Right lung (tissue), 10 donors: ENCODE measurements around the gene OR4A5. TPM values are rescaled to one million over a fixed set of nuclear protein-coding genes. Genes with fewer than 3 reads are reported as not detected.
"Not testable (repeated sequence)": the region's sequence is repeated elsewhere in the genome, so short reads cannot be mapped to it uniquely, and the experiment has no call there.

Source experiments
- DNase-seq, 2 donors: peaks; one replicate each; pipeline ENCODE4 v3.0.0-alpha.2; 2013
- long read RNA-seq, 8 donors: transcript quantifications; one replicate each; lab custom pipeline, GENCODE V29; 2026
- polyA plus RNA-seq, 5 donors: library from polyadenylated mRNA; unstranded; fragments of 120-200 nt; gene quantifications; one replicate each; pipeline versions ENCODE4 v1.2.1 to v1.2.3, GENCODE V29; 2013; ENCODE audit warnings: inconsistent platforms in 1 of 5, low replicate concordance in 1 of 5; ENCODE audit not compliant: insufficient read length in 5 of 5, insufficient read depth in 1 of 5

The OR4A5 gene, protein sequence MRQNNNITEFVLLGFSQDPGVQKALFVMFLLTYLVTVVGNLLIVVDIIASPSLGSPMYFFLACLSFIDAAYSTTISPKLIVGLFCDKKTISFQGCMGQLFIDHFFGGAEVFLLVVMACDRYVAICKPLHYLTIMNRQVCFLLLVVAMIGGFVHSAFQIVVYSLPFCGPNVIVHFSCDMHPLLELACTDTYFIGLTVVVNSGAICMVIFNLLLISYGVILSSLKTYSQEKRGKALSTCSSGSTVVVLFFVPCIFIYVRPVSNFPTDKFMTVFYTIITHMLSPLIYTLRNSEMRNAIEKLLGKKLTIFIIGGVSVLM
- not detected for polyA plus RNA-seq
- long read RNA-seq, donor 1 = 0 reads
- long read RNA-seq, donor 2 = 0 reads
- long read RNA-seq, donor 3 = 0 reads
- long read RNA-seq, donor 4 = 0 reads
- long read RNA-seq, donor 5 = 0 reads
- long read RNA-seq, donor 6 = 0 reads
- long read RNA-seq, donor 7 = 0 reads
- long read RNA-seq, donor 8 = 0 reads

DNA sequence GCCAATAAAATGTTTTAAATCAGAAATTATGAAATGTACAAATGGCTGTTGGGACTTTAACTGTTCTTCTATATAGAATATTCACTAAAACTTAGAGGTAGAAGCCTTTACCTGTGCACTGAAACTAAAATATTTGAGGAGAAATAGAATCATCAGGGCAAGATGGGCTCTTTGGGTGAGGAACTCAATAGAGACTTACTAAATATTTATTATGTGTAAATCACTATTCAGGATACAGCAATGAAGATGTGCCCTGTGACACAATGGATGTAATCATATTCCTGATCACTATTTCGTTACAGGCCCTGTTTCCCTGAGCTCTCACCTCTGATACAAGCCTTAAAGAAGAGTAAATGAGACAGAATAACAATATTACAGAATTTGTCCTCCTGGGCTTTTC is at the start of gene OR4A5:
Gene OR4A5, plus strand, starts transcription at position 301 of the 400 bp plus-strand sequence. Its CDS starts 53 bp downstream, at position 354.
- not testable (repeated sequence) for DNase-seq

DNA sequence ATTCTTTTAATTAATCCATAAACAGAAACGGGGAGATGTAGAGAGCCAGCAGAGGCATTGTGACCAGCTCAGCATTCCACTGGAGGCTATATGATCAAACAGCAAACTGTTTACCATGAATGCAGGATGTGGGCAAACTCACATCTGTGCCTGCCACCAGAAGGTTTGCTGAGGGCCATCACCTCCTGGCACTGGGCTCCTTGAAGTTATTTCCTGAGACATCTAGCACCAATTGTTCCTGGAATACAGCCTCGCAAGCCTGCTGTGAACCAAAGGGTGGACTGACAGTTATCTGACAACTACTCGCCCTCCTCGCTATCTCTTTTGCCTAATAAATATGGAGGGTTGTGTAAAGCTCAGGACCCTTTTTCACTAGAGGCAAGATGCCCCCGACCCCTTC is 13.5 kb downstream of the OR4A5 start:
- not testable (repeated sequence) for DNase-seq

Other genes starting within 250 kb of the OR4A5 start
- gene OR4C46, start 102.8 kb upstream of the OR4A5 start, polyA plus RNA-seq = not detected